NCI-H1417 (cell line): ENCODE data around the gene EDN2.
A peak's percentile ranks its signal among the peaks of the same experiment; 100 is the strongest.

Source experiments
- DNase-seq, 3 experiments: peaks; one replicate each; lab custom pipeline; 2025; lab: John Stamatoyannopoulos, UW

Gene EDN2

GRCh38 chr1:41484402-41485241, at the start of gene EDN2:
Gene EDN2, minus strand, starts transcription at chr1:41484683. Its CDS starts 82 bp downstream, at chr1:41484601.
- DNase-seq, result peak; percentile 57 to 83 (median 76)

DNA sequence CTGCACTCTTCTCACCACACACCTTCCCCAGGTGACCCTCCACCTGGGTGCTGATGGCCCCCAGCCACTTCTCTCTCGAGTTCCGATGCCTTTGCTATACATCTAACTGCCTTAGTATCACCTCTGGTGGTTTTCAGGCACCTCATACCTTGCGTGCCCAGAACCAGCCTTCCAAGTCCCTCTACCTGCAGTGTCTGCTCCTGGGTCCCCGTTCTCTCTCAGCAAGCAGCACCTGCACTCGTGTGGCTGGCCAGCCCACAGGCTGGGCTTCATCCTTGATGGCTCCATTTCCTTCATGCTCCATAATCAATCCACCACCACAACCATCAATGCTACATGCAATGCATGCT, 49.2 kb upstream of the EDN2 start:
- no peak for DNase-seq

- no peak for DNase-seq
Measured at GRCh38 chr1:41533016-41533730, 48.7 kb upstream of the EDN2 start.

GRCh38 chr1:41532206-41532975, 47.9 kb upstream of the EDN2 start:
- DNase-seq, result no peak

DNA sequence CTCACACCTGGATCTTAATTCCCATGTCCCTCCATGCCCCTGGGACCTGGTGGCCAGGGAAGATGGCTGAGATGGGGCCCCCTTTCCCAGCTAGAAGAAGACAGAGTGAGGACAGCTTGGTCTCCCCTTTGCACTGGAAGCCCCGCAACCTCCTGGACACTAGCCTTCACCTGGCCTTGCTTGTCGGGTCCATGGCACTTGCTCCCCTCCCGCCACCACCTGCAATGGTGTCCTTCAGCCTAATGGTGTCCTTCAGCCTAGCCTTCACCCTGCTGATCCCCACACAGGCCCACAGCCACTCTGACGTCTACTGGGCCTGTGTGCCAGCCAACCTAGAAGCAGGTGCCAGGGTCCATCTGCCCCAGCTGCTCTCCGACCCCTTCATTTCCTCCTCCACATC, 45.9 kb upstream of the EDN2 start:
- no peak for DNase-seq

- DNase-seq, result no peak
Measured at GRCh38 chr1:41529621-41530395, 45.3 kb upstream of the EDN2 start.

- no peak for DNase-seq
Measured at GRCh38 chr1:41528726-41529605, 44.5 kb upstream of the EDN2 start.

DNA sequence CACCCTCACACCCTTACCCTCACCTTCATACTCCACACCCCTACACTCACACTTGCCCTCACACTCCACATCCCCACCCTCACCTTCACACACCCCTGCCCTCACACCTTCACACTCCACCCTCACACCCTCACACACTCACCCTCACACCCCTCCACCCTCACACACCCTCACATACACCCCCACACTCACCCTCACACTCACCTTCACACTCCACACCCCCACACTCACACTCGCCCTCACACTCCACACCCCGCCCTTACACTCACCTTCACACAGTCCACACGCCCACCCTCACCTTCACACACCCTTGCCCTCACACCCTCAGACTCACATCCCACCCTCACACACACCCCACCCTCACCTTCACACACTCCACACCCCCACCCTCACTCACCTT, 43.6 kb upstream of the EDN2 start:
- no peak for DNase-seq

DNA sequence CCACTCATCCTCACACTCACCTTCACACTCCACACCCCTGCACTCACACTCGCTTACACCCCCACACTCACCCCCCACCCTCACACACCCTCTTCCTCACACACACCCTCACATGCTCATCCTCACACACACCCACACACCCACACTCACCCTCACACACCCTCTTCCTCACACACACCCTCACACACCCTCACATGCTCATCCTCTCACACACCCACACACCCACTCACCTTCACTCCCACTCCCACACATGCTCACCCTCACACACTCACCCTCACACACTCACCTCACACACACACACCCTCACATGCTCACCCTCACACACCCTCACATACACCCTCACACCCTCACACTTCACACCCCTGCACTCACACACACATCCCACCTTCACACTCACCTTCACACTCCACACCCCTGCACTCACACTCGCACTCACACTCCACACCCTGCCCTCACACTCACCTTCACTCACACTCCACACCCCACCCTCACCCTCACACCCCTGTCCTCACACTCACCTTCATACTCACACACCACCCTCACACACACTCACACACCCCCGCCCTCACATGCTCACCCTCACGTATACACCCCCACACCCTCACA, 42.6 kb upstream of the EDN2 start:
- DNase-seq, result no peak

GRCh38 chr1:41525891-41526587, 41.6 kb upstream of the EDN2 start:
- DNase-seq, result no peak

DNA sequence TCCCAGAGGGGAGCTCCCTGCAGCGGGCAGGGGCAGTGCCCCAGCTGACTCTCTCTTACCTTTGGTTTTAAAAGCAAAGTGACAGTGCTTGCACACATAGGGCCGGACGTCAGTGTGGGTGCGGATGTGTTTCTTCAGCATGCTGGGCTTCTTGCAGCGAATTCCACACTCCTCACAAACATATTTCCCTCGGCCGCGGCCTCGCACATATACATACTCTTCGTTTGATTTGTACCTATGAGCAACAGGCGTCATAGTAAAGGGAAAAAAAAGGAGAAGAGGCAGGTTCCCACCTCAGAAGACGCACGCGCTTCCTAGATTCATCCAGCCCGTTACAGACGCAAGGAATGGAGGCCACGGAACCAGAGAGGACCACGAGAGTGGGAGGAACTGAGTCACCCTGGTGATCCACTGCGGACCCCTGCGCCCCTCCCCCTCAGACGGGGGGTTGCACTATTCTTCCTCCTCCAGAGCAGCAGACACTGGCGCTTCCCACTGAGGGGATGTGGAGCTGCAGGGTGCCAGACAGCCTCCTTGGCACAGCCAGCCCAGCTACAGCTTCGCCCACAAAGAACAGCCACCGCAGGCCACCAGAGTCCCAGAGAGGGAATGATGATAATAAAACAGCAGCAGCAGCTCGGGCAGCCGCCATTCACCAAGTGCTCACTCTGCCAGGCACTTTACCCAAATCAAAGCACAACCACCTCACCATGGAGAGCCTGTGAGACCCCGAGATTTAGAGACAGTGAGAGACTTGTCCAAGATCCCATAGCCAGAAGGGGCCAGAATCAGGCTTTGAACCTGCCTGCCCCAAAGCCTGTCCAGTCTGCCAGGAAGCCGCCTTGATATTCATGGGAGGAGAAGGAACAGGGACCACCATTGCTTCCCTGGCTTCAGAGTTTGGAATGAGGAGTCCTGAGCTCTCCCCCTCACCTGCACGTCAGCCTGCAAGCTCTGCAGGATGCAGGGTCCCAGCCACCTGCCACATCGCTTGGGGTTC, 40.5 kb upstream of the EDN2 start:
- no peak for DNase-seq

- no peak for DNase-seq
Measured at GRCh38 chr1:41523949-41524675, 39.6 kb upstream of the EDN2 start.

DNA sequence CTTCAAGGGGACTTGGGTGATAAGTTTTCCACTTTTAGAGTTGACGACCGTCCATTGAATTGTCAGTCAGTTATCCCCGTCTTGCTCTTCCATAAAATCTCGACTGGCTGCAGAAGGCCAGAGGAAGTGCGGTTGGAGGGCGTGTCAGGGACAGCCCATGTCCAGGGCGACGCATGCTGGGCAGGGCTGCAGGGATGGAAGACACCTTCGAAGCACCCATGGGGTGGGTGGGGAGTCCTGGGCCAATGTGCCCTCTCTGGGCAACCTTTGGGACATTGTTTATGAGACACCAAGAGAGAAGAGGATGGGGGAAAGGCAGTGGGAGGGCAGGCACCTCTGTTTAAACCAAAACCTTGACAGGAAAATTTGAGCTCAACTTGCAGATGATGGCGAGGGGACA, 38.6 kb upstream of the EDN2 start:
- DNase-seq, result no peak

DNA sequence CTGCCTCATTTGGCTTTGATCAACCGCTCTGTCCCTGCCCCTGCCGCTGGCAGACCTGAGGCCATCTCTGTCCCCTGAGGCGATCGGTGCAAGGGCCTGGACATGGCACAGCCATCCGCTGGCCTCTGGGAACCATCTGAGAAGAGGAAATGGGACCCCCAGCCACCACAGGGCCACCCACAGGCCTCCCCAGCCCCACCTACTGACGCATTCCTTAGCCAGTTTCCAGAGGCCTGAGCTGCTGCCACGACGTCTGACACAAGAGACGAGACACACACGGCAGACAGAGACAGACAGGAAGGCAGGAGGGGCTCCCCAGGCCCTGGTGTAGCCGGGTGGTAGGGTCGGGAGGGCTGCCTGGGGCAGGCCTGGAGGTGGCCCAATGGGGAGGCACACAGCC, 37.3 kb upstream of the EDN2 start:
- DNase-seq, result no peak

DNA sequence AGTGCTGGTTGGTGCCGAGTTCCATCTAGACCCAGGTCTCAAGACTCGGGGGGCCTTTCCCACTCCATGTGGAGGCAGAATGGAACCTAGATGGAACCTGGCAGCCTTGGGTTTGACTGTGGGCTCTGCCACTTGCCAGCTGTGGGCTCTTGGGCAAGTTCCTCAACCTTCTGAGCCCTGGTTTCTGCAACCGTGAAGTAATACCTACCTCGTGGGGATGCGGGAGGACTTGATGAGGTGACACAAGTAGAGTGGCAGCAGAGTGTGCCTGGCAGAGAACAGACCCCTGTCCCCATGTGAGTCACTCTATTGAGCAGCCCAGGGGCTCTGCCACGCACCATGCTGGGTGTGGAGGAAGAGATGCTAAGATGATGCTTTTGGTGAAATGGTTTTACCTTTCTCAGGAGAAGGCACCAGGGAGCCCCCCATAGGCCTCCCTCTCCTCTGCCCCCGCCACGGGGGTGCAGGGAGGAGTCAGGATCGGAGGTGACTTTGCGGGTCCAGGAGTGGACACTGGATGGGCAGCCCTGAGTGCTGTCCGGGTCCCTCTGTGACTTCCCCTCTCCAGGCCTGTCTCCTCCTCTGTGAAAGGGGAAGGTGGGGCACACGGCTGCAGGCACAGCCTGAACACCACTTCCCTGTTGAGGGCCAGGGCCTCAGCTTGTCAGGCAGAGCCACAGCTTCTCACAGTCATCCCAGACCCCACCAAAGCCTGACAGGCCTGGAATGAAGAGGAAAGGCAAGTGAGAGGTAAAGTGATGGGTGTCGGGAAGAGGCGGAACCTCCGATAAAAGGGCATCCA, 36.7 kb upstream of the EDN2 start:
- DNase-seq, result no peak

GRCh38 chr1:41519667-41520066, 35.2 kb upstream of the EDN2 start:
- no peak for DNase-seq

GRCh38 chr1:41518471-41518870, 34.0 kb upstream of the EDN2 start:
- DNase-seq, result no peak
